ENCODE measurements around the gene UBALD2.

DNA sequence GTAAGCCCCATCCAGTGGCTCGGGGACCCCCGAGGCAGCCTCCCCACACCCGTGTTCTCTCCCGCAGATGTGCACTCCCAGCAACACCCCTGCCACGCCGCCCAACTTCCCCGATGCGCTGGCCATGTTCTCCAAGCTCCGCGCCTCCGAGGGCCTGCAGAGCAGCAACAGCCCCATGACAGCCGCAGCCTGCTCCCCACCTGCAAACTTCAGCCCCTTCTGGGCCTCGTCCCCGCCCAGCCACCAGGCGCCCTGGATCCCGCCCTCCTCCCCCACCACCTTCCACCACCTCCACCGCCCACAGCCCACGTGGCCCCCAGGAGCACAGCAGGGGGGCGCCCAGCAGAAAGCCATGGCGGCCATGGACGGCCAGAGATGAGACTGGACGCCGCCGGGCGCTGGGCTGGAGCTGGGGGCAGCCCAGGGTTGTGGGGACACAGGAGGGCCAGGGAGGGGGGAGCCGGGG, 5.0 kb downstream of the UBALD2 start:
- TF ChIP-seq EP300 (IDR thresholded peaks at IDR 0.05) (no peak), CTCF (IDR thresholded peaks at IDR 0.05) (no peak)
